ENCODE results near the gene ARFGEF3. TPM values are rescaled to one million over a fixed set of nuclear protein-coding genes. Genes with fewer than 3 reads are reported as not detected.

ARFGEF3 gene
- polyA plus RNA-seq, 3 donors: 0.45 to 5.3 (median 1.2) TPM

Other genes starting within 250 kb of the ARFGEF3 start
- 10 to 100 TPM; 12.4 to 24.0 (median 16.0) TPM for gene PERP, start 54.5 kb upstream of the ARFGEF3 start, polyA plus RNA-seq
- gene PBOV1, start 56.6 kb downstream of the ARFGEF3 start, polyA plus RNA-seq: not detected
- gene SMIM28, start 216.0 kb downstream of the ARFGEF3 start, polyA plus RNA-seq: not detected
- gene HEBP2, start 242.3 kb downstream of the ARFGEF3 start, polyA plus RNA-seq: 100 to 1,000 TPM in 1 of 3 donors, 10 to 100 TPM in 2; 29.8 to 273 (median 48.2) TPM

Measured in adipose tissue (tissue), 3 donors.